ENCODE measurements around the gene SSC5D. TPM values are rescaled to one million over a fixed set of nuclear protein-coding genes. Genes with fewer than 3 reads are reported as not detected.

SSC5D gene
- total RNA-seq, 1 experiment from 2014 or later = 3.2 TPM

GRCh38 chr19:55563261-55563690 is 75.0 kb downstream of the SSC5D start:
- no CpG with 5 or more reads among the region's 12 CpGs for WGBS (ENCODE audit: extremely low coverage, insufficient read length, low lambda C conversion rate)
- DNase-seq = no peak
- no peak overlapping the region for H3K9ac ChIP-seq (ENCODE audit: extremely low read depth, insufficient read length, low read length)

More at GRCh38 chr19:55563261-55563690, 75.0 kb downstream of the SSC5D start:
- Histone ChIP-seq H3K9me3 (ENCODE audit: control insufficient read depth, low read depth, low read length) (no peaks in the 10 kb centered on the region), H4K20me1 (ENCODE audit: control insufficient read depth, insufficient read depth, insufficient read length) (no peaks in the 10 kb centered on the region), H3K4ac (ENCODE audit: low read depth, low read length) (no peak overlapping the region), H4K91ac (ENCODE audit: insufficient read length, low read depth, low read length) (no peak overlapping the region), H2AFZ (ENCODE audit: low read length) (no peak overlapping the region), H3K18ac (ENCODE audit: insufficient read length, low read depth, low read length) (no peak overlapping the region), H3K27me3 (ENCODE audit: insufficient read depth, low read length) (no peaks in the 10 kb centered on the region), H3K4me2 (ENCODE audit: insufficient read depth, insufficient read length, low read length) (no peak overlapping the region), H3K27ac (ENCODE audit: insufficient read length, low read depth, low read length) (no peak overlapping the region), H4K8ac (replicated peaks; ENCODE audit: insufficient read length, low read depth, low read length) (no peak overlapping the region), H2BK15ac (ENCODE audit: low read depth, low read length) (no peak overlapping the region), H2BK5ac (ENCODE audit: insufficient read length, low read length) (no peak overlapping the region), H3K56ac (ENCODE audit: insufficient read length, low read depth, low read length) (no peak overlapping the region), H3K14ac (ENCODE audit: insufficient read depth, low read length) (no peak overlapping the region; the same call in 1 of the 2 replicates), H3K23me2 (ENCODE audit: insufficient read length, low read depth, low read length, poor library complexity, severe bottlenecking) (no peaks in the 10 kb centered on the region), H3K79me2 (ENCODE audit: insufficient read depth, low read length) (no peaks in the 10 kb centered on the region), H3T11ph (ENCODE audit: low read length) (no peak overlapping the region), H4K5ac (ENCODE audit: insufficient read length, low read depth, low read length) (no peak overlapping the region), H2BK20ac (ENCODE audit: low read depth, low read length, poor library complexity, severe bottlenecking) (no peak overlapping the region), H3K4me1 (ENCODE audit: insufficient read depth, low read length) (no peaks in the 10 kb centered on the region), H2BK120ac (ENCODE audit: low read depth, low read length, poor library complexity, severe bottlenecking) (no peak overlapping the region), H3K23ac (ENCODE audit: insufficient read length, low read depth, low read length) (no peak overlapping the region), H2AK5ac (ENCODE audit: insufficient read length, low read length) (no peak overlapping the region), H2BK12ac (ENCODE audit: insufficient read length, low read depth, low read length) (no peak overlapping the region), H3K79me1 (ENCODE audit: insufficient read depth, low read depth, low read length, poor library complexity, severe bottlenecking) (no peaks in the 10 kb centered on the region)
- TF ChIP-seq CTCF (conservative IDR thresholded peaks at IDR 0.05) = no peak
- H3K36me3 Mint-ChIP-seq (ENCODE audit: insufficient read depth in 1 of 3, low read depth in 3 of 3) = no peaks in the 10 kb centered on the region
- H3K4me1 Mint-ChIP-seq = peaks cover 0 to 8% of the 10 kb centered on the region in 2 experiments; a peak in 2 of 4 replicates
- peaks cover 0 to 2% of the 10 kb centered on the region in 2 experiments; a peak in 3 of 5 replicates for H3K9me3 Mint-ChIP-seq
- H3K27me3 Mint-ChIP-seq (ENCODE audit: low read depth) = peaks cover 32% of the 10 kb centered on the region
- peak overlapping the region in 1 of 3 experiments; percentile 63; a peak in 2 of 7 replicates for H3K27ac Mint-ChIP-seq
- 0 out of 5 replicates have a peak overlapping the region, but pooled peaks of 1 of the 2 experiments have one; percentile 44 for H3K4me3 Mint-ChIP-seq

Data from H9 (cell line).